GM18868 (cell line): ENCODE data around the gene SLC12A6.
A peak's percentile ranks its signal among the peaks of the same experiment; 100 is the strongest.
"Not testable (repeated sequence)": the region's sequence is repeated elsewhere in the genome, so short reads cannot be mapped to it uniquely, and the experiment has no call there.

Source experiments
- ATAC-seq: cut with Tn5 transposase; IDR thresholded peaks from one replicate; pipeline ENCODE4 v1.9.1; 2021; ENCODE audit warnings: mild to moderate bottlenecking, moderate library complexity; ENCODE audit not compliant: unreplicated experiment

SLC12A6 gene

DNA sequence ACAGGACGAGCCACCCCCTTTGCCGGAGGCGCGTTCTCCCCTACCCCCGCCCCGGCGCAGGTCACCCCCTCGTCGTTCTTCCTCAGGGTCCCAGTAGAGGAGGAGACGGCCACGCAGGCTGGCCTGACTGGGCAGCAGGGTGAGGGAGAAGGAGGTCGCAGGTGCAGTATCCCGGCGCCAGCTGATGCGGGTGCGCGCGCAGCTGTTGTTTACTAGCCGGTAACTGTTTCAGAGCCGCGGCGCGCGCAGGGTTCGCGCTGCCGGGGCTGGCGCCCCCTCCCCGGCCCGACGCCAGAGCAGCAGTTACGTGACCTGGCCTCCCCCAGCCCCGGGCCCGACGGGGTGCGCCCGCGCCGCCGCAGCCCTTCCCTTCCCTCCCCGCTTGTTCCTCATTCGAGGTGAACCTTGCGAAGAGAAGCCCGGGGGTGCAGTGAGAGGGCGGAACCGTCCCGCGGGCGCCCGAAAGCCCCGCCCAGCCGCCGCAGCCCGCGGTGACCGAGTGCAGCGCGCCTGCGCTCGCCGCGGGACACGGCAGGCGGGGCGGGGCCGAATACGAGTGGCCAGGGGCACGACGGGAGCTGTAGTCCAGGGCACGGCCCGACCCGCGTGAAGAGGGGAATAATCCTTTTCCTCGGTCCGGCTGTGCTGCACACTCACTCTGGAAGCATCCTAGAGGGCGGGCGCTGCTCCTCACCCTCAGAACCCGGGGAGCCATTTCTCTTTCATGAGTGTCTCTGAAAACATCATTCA lies at the start of gene SLC12A6:
SLC12A6 (minus strand) TSS at position 225 of the 750 bp plus-strand sequence. CDS start 1,101 bp downstream, outside the sequence.
- peak; percentile 68 for ATAC-seq

DNA sequence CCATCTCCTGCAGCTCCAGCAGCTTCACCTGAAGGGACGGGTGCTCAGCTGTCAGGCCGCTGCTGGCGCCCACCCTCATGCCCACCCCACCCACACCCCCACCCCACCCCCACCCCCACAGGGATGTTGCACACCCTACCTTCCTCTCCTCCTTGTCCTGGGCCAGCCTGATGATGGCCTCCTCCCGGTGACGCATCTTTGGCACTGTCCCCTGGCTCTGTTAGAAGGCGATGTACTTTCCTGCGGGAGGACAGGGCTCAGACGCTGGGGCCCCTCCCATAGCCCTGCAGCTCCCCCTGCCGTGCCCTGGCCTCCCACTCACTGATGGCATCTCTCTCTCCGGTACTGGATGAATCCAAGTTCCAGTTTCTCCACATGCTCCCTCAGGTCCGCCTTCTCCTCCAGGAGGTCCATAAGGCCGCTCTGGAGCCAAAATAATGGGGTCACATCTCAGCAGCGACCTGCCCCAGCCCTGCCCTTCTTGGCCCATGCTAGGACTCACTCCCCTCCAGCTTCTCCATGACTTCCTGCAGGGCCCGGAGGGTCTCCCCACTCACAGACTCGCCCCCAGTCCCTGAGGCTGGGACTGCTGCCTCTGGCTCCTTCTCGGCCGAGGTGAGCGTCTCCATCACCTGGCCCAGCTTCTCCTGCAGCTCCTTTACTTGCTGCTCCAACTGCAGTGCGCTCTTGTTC lies 44.4 kb upstream of the SLC12A6 start:
- not testable (repeated sequence) for ATAC-seq

DNA sequence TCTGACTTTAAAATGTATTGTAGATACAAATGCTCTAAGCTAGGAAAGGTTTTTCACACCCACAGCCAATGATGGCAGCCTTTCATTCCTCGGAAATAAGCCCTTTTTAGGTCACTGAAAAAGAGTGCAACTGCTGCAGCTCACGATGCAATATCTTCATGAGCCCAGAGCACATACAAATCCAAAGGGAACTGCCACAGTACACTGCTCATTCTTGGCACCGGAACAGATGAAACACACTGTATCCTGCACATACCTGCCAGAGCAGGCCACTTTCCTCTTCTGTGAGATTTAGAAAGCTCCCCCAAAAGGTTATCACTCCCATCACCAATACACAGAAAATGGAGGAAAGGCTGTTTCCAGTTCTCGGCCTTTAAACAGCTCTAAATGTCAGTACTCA lies 42.9 kb upstream of the SLC12A6 start:
- not testable (repeated sequence) for ATAC-seq

DNA sequence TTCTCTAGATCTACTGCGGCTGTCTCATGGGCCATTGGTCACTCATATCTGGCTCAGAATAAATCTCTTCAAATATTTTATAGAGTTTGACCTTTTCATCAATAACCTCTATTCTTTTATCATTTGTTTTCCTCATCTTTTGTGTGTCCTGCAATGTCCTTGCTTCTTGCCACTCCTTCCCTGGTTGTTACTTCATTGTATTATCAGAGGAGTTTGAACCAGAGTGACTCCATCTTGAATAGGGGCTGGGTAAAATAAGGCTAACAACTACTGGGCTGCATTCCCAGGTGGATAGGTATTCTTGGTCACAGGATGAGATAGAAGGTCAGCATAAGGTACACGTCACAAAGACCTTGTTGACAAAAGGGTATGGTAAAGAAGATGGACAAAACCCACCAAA lies 39.3 kb upstream of the SLC12A6 start:
- ATAC-seq: no peak

DNA sequence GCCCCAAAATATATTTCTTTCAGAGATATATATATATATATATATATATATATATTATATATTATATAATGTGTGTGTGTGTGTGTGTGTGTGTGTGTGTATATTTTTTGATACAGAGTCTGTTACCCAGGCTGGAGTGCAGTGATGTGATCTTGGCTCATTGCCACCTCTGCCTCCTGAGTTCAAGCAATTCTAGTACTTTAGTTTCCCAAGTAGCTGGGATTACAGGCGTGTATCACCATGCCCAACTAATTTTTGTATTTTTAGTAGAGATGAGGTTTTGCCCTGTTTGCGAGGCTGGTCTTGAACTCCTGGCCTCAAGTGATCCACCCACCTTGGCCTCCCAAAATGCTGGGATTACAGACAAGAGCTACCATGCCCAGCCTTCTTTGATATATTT lies 38.0 kb upstream of the SLC12A6 start:
- not testable (repeated sequence) for ATAC-seq

DNA sequence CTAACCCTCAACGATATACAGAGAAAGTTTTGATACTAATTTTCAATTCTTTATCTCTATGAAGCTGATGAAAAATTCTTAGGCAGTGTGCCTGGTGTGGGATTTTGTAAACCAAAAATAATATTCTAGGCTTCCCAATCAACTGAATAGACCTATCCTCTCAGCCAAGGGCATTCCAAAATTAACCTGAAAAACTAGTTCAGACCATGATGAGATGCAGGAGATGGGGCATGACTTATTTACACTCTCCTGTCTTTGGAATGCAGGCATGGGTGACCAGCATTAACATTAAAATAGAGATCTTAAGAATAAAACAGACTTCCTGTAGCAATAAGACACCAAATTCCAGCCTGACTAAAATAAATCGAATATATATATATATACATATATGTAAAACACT lies 37.2 kb upstream of the SLC12A6 start:
- ATAC-seq: no peak

DNA sequence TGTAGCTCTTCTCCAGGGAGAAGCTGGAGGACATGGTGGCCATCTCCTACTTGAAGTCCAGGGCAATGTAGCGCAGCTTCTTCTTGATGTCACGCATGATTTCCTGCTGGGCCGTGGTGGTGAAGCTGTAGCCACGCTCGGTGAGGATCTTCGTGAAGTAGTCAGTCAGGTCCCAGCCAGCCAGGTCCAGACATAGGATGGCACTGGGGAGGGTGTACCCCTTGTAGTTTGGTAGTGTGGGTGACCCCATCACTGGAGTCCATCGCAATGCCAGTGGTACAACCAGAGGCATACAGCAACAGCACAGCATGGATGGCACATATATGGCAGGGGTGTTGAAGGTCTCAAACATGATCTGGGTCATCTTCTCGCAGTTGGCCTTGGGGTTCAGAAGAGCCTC lies 36.4 kb upstream of the SLC12A6 start:
- ATAC-seq: no peak

DNA sequence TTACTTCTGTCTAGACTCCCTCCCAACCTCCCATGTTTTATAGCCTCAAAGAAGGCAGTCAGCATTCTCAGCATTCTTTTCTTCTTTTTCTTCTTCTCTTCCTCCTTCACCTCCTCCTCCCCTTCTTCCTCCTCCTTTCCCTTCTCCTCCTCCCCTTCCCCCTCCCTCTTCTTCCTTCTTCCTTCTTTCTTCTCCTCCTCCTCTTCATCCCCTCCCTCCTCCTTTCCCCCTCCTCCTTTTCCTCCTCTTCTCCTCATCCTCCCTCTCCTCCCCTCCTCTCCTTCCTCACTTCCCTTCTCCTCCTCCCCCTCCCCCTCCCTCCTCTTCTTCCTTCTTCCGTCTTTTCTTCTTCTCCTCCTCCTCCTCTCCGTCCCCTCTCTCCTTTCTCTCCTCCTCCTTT lies 33.1 kb upstream of the SLC12A6 start:
- no peak for ATAC-seq

DNA sequence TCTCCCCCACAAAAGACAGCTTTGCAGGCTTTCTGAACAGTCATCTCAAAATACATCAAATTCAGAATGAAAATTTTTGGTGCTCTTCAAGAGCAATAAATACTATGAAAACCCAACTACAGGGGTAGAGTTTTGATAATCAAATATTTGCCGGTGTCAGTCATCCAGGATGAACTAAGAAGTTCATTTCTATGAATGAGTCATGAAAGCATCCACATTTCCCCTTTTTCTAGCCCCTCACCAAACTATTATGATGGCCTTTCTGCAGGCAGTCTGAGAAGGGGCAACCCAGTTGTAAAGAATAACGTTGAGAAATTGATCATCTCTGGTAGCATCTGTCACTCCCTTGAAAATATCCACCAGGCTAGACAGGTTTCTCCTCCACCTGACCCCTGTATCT lies 32.5 kb upstream of the SLC12A6 start:
- ATAC-seq: peak; percentile 17

DNA sequence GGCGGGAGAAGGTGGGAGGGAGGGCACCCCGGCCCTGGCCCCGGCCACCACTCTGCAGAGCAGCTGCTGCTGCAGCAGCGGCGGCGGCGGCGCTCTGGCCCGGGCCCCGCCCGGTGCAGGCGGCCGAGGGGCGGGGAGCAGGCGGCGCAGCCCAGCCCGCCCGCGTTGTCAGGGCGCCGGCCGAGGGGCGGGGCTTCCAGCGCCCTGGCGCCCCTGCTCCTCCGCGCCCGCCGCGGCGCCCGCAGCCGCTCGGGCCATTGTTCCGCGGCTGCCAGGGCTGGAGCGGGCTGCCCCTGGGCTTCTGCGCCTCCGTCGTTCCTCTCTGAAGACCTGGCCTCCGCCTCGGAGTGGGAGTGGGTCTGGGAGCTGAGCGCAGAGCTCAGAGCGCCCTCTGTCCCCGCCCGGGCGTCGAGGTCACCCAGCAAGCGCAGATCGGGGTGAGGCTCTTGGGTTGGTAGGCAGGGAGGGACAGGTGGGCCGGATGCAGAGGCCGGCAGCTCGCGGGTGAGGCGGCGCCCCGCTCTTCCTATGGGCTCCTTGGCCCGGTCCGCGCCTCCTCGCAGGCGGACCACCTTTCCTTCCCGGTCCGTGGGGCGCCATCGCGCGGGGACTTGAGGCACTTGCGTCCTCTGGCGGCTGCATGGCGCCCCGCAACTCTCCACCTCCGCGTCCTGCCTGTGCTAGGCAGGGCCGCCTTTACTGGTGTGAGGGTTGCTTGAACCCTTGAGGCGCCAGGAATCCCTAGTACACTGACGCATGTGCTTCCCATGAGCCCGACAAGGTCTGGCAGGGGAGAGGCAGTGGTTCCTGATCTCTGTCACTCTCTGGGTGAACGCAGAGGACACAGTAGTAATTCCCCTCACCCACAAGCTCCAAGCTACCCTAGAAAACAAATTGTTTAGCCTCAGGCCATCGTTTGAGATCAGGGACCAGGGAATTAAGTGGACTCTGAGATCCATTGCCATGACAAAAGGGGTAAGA lies 29.8 kb upstream of the SLC12A6 start, which contains the start of gene LPCAT4:
LPCAT4 (minus strand) TSS at position 96 of the 981 bp plus-strand sequence. CDS start 96 bp downstream, outside the sequence.
- peak; percentile 71 for ATAC-seq

DNA sequence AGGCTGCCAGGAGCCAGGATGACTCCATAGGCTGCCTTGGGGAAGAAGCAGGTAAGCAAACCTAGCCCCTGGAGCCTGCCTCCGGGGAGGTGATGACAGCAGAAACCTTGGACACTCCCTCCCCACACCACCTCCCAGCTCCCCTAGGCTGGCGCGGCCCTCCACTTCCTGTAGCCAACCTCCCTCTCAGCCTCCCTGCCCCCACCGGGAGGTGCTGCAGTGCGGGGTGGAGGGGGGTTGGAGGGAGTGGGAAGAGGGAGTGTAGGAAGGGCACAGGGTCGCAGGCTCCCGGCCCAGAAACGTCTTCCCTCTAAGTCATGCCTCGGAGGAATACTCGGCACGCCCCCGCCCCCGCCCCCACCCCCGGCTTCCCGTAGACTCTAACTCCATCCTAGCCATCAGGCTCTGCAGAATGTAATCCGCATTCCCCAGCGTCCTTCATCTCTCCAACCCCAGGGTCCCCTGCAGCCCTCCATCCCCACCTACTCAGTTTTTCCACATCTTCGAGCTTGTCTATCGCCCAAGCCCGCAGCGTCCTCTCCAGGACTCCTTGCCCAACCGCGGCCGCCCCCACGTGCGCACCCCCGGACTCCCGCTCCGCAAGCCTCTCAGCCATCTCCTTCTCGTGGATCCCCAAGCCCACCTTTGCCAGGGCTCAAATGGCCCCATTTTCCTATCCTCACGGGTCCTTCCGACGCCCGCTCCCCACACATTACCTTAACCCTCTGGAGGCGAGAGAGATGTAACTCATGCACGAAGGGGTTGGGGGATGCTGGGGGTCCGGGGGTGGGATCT lies 28.9 kb upstream of the SLC12A6 start:
- no peak for ATAC-seq

DNA sequence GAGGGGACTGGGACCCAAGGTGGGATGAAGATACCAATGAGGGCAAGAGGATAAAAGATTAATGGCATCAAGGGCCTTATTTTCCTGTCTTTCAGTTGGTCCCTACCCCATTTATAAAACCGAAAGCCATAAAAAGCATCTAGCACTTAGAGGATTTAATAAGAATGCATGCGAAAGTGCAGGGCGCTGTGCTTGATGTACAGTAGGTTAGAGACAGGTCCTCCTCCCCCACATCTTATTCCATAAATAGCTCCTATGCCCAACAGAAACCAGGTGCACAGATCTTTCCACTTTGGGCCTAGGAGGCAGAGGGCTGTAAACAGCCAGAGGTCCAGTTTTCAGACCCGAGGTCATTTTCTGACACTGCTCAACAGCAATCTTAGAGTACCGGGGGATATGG lies 28.3 kb upstream of the SLC12A6 start:
- ATAC-seq: no peak

DNA sequence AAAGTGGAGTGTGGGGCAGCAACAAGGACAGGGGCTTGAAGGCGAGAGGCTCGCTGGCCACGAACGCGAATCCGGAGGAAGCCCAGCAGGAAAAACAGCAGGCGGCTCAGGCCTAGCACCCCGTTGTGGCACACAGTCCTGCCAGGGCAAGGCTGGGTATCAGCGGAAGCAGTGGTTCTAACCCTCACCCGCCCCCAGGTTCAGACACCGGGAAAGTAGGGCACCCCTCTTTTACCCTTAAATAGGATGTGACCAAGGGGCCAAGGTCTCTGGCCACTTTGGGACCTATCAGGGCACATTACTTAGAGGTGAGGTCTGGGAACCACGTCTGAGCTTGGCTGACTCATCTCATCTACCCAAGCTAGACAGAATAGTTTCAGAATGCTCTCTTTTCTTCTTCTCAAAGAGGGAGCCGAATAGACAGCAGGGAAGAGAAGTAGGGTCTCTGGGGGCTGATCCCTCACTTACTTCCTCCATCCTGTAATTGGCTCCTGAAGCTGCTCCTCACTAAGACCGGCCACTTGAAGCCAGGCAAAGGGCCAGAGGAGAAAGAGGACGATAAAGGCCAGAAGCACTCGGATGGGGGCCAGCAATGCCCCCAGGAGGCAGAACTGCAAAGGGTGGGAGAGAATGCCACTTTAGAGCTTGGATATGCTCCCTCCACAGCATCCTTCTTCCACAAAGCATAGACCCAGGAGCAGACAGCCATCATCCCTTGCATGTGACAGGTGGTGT lies 27.7 kb upstream of the SLC12A6 start:
- no peak for ATAC-seq

DNA sequence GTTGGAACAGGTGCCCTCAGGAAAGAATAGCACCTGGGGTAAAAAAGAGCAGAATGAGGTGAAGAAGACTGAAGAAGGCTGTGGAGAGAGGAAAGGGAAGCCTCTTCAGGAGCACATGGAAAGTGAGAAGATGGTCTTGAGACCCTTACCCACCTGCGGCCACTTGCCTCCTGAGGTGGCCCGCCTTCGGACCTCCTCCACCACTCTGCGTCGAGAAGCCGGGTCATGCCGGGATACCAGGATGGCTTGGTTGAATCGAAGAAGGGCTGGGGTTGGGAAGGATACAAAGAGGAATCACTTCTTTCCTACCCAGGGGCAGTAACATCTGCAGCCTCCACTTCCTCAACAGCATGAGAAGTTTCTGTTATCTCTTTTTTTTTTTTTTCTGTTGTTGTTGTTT lies 26.5 kb upstream of the SLC12A6 start:
- ATAC-seq: no peak

DNA sequence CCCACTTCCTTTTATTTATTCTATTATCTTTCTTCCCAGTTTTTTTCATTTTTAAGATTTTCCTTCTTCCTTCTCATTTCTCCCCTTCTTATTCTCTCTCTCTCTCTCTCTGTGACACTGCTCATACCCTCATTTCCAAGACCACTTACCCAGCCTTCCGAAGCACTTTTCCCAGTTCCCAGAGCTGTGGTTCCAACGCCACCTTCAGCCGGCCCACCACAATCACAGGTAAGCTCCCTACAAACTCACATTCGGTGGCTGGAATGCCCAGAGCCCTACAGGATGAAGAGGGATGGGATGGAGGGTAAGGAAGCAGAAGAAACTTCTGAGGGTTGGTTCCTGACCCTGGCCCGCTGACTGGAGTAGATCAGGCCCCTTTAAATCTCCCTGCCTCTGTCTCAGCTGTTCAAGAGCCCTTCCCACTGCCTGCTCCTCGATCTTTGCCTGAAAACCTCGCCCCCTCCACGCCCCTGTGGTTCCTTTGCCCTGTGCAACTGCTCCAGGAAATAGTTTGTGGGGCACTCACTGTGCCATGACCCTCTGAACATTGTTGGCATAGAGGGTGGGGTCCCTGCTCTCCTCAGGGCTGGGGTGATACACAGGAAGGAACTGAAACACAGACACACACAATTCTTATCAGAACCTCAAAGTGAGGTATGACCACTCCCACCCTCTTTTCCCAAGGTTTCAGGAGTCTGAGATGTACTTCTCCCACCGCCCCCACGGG lies 24.6 kb upstream of the SLC12A6 start:
- no peak for ATAC-seq

DNA sequence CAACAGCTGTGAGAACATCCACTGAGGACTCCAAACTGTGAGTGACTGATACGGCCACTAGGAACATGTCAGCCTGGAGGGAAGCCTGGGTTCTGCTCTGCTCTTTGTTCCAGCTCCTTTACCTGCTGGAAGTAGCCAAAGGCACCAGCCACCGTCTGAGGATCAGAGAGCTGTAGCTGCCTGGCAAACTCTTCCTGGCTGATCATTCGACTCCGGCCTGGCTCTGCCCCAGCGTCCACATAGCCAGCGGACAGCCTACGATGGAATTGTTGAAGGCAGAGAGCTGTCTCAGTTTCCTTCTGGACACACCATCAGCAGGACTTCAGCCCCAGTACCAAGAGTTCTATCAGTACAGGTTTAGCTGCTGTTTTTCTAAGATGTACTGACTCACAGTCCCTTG lies 23.7 kb upstream of the SLC12A6 start:
- ATAC-seq: no peak

DNA sequence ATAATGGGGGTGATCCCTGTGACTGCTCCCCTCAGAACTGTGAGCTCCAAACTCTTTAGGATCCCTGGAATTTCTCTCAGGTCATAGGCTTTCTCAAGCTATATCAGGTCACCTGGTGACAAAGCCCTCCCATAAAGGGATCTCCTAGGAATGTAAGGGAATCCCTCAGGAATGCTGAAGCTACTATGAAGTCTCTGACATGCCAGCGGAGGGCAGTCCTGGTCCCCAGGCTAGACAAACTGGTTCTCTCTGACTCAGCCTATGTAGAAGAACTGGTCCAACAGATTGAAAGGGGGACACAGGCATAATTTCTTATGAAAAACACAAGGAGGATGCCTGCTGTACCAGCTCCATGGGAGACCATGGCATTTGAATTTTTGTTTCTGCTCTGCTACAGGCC lies 22.7 kb upstream of the SLC12A6 start:
- ATAC-seq: no peak

DNA sequence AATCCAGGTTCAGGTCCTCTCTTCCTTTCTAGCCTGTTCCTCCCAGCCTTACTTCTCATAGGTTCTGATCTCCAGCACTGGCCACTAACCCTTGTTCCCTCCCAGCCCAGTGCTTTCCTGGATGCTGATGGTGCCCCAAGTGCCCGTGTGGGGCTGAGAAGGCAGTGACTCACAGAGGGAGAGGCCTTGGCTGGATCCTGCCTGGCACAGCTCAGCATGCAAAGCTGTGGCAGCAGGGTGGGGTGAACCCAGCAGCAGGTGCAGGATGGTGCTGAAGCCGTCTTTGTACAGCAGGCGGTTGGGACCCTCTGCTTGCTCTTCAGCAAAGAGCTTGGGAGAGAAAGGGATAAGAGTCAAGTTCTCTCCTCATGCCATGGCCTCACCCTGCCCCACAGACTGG lies 21.8 kb upstream of the SLC12A6 start:
- ATAC-seq: no peak

DNA sequence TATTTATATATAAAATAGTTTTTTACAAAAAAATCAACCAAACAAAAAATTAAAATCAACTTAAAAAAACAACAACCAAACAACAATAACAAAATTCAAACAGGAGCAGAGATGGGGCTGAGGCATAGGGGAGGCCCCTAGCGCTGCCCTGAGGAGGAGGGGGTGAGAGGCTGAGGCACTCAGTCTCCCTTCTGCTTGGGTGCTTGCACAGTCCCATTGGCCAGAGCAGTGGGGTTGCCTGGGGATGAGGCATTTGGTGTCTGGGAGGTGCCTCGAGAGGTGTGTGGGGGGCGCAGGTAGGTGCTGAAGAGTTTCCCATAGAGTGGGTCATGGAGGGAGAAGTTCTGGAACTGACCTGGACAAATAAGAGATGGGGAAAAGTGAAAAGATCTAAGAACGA lies 21.4 kb upstream of the SLC12A6 start:
- ATAC-seq: no peak
